Activated CD4-positive, alpha-beta T cell treated with anti-CD3 and anti-CD28 coated beads, Interleukin-2, amount 50 U/mL, for 16 hours (primary cell): ENCODE measurements around the gene ANKS1B.
A peak's percentile ranks its signal among the peaks of the same experiment; 100 is the strongest.

ENCODE experiments used
- DNase-seq: peaks from one replicate; pipeline ENCODE4 v3.0.0-alpha.2; 2020

The ANKS1B gene

DNA sequence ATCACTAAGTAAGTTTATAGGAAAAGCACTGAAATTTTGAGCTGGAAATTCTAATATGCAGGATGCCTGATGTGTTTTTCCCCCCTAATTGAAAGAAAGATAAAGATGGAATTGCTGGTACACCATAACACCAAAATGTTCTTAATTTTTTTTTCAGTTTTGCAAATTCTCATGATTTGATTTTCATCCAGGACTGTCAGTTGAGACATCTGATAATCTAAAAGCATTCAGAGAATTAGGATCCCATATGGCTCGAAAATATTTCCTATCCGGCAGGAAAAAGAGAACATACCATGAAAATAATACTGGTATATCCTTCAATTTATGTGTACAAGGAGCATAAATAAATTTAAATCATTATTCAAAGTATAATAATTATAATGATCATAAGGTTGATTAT lies 887.6 kb downstream of the ANKS1B start:
- no peak for DNase-seq

DNA sequence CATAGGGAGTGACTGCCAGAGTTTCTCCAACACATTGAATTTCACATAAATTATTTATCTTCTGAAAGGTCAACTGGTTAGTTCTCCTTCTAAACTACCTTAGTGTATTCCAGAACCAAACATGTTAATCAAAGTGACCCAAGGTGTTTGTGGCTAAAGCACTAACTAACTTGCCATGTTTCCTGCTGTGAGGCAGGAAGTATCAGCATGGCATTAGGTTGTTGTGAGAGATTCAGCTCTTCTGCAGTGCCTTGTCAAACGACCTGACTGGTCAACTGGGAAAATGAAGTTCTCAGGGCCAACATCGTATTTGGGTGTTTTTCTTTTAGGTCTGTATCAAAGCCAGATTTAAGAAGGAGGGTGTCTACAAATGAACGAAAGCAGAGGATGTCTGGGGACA lies 891.6 kb downstream of the ANKS1B start:
- DNase-seq, result no peak

DNA sequence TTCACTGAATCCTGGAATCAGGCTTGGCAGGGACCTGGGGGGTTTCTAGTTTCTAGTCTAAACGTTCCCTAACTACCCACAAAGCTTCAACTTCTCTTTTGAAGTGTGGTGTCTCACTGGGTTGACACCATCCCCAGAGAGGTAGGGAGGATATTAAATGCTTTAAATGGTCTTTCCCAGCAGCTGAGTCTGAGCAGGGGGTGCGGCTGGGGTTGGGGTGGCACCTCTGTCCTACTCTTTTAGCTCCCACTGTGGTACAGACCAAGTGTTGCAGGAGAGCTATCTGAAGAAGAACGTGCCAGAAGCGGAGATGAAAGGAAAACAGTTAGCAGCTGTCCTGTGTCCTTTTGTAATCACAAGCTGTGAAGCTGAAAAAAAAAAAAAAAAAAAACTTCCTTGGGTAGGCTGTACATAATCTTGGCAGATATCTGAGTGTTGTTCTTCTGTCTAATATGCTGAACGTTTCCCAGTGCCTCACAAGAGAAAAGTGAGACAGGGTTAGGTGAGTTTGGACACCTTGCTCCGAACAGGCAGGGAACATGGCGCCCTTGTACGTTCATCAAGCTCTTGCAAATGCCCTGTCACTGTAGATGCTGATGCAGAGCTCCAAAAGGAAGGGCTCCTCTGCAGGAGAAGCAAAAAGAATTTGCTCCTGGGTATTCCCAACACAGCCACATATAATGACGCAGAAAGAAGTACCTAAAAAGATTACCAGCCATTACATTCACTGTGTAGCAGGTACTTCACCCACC lies 892.5 kb downstream of the ANKS1B start:
- DNase-seq, result no peak

DNA sequence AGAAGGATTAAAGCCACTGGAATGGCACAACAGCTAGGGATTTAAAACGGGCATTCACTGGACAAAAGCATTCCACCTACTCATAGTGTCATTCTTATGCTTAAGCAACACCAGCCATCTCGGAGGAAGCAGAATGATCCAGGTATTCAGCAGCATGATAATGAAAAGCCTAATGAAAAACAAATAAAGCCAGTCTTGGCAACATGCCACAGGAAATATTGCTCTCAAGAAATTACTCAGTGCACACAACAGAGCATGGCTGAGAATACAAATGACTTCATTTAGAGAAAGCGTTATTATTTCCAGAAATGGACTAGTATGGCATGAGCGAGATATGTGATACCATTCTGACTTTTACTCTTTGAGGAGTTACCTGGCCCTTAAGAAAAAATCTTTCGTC lies 897.5 kb downstream of the ANKS1B start:
- DNase-seq, result peak; percentile 14

DNA sequence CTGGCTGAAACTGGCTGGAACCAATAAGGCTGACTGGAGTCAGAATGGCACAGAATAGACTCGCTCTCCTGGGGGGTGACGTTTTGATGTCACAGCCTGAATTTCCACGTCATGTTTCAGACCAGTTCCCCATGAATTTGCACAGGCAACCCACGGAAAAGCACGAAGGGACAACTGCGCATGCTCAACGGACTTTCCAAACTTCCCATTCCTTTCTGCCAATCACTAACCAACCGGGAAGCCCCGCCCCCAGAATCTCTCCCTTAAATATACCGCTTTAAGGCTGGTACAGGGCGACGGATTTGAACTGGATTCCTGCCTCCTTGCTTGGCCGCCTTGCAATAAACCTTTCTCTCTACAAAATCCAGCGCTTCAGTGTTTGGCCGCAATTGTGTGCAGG lies 904.9 kb downstream of the ANKS1B start:
- no peak for DNase-seq

DNA sequence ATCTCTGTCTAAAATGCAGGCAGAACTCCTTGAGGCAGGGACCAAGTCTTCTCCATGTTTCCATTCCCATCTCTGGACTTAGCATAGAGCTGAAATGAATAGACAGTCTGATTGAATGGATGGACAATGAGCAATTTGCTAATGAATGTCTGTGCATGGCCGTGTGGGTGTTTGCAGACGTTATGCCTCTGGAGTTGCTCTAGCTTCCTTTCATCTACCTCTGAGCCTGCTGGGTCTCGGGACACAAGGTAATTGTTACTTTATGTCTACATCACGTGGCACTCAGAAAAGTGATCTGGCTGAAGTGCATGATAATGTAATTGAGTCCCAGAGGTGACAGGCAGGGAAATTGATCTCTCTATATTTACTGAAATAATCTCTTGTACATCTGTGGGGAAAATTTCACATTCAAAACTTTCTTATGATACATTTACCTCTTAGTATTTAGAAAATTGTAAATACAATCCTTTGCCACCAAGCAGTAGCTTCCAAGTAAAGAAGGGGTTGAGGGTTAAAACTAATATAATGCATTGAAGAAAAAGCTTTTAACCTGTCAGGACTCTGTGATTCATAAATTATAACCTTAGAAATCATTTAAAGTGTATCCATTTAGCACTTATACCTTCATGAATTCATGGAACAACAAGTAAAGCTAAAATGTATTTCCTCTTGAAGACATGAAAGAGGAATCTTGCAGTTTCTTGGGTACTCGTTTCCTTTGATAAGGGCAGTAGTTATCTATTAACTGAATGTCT lies 915.6 kb downstream of the ANKS1B start:
- DNase-seq, result no peak

DNA sequence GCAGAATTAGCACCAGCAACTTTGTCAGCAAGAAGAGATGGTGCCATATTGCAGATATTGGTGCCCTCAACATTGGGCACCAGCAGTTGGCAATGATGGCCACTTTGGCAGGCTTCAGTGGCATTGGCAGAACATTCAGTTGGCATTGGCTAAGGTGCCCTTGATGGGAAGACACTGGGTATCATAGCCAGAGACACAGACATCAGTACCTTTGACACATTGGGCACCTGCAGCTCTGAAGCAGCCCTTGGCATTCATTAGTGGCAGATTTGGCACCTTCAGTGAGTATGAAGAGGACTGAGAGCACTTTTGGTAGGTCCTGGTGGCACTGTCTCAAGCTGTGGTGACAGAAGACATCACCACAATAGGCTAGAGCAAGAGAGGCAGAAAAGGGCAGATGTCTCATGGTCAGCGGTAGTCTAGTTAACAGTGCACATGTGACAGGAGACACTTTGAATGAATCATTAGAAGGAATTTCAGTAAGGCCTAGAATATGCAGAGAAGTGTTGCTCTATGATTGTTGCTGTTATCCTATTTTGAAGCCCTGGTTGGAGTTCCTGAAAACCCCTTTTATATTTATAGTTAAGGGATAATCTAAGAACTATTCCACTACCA lies 917.5 kb downstream of the ANKS1B start:
- no peak for DNase-seq

DNA sequence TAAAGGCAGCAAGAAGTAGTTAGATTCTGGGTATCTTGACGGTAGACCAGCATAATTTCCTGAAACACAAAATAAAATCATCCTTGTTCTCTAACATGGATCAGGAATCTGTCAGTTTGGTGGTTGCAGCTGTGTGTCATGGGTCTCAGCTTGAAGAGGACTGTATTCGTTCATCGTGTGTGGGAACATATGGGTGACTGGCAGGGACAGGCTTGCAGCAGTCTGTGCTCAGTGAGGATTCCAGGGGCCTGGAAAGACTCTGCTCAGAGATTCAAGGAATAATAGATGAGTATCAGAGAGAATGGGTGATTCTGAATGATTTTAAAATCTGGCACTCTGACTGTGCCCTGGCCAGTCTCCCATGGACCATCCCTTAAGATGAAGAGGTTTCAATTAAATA lies 918.0 kb downstream of the ANKS1B start:
- no peak for DNase-seq

DNA sequence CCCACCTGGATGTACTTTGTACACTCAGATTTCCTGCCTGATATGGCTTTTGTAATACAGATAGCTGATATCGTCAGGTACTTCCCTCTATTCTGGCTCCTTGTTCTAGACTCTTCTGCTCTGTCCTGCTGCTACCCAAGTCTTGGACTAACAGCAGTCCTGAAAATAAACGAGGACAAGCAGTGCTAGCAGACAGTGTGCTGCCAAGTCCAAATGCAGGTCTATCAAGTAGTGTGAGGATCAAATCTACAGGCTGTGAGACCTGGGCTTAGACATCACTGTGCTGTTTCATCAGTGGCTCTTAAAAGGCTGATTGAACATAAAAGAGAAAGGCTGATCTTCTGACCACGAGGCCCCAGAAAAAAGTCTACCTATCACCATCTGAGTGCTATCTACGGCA lies 921.6 kb downstream of the ANKS1B start:
- DNase-seq, result no peak

DNA sequence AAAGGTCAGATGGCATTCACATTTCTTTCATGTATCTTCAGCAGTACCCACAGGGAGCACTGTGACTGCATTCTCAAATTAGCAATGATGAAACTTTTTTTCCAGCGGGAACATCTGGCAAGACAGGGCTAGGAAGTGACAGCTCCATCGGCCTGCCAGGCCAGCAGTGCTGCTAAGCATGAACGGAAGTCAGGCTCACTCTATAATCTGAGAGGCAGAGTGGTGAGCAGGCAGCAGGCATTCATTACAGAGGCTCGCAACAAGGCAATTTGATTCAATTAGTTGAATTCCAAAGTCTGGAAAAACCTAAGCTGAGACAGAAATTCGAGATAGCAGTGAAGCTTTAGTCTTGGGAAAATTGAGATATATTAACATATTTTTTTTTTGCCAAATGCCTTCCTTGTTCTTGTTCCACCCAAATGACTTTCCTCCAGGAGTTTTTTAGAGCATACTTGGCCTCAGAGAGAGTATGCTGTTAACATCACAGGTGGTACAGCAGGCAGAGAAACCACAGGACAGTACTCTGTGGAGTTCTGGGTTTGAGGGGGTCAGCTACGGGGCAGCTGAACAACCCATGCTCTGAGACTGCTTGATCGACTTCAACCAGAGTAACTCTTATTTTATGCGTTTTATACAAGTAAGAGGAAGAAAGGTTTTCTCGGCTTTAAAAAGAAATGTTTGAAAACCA lies 924.8 kb downstream of the ANKS1B start:
- no peak for DNase-seq

DNA sequence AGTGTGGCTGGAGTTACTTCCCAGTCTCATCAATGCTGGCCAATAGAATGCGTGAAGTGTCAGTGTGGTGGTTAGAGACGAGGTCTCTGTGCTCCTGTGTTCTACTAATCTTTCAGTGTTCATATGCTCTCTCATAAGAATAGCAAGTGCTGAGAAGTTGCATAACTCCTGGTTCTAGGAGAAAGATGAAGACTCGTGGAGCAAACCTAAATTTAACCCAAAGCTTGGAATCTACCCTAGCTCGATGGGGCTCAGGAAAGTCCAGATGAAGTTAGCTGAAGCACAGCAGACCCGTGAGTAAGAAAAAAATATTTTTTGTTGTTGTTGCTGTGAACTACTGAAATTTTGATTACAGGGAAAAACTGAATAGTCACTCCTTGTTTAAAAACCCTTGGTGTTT lies 927.1 kb downstream of the ANKS1B start:
- no peak for DNase-seq

DNA sequence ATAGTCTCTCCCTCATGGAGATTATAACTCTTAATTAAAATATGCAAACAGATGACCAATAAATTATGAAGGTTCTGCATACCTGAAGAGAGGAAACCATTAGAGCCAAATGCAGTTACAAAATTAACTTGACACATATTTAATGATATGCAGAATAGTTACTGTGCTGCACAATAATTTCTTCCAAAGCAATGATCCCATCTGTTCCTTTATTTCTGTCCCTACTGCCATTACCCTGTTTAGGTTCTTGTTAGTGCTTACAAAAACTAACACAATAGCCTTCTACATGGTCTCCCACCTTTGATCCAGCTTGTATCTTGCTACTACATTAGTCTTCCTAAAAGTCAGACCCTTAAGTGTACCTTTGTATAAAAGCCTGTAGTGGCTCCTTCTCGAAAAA lies 928.5 kb downstream of the ANKS1B start:
- DNase-seq, result no peak

DNA sequence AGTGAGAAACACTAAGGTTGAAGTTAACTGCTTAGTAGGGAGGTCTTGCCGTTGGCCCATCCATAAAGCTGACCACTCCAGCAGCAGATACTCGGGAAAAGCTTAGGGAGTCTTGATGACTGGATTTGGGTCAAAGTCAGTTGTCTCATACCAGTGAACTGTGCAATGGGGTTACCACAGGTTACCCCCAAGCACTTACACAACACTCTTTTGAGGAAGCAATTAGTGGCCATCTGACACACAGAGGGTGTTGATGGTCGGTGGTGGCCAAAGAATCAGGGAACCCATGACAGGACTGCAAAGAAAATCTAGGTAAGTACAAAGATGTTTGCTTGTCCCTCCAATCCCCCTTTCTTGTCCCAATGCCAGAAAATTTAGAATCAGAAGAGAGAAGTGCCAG lies 929.4 kb downstream of the ANKS1B start:
- DNase-seq, result no peak

DNA sequence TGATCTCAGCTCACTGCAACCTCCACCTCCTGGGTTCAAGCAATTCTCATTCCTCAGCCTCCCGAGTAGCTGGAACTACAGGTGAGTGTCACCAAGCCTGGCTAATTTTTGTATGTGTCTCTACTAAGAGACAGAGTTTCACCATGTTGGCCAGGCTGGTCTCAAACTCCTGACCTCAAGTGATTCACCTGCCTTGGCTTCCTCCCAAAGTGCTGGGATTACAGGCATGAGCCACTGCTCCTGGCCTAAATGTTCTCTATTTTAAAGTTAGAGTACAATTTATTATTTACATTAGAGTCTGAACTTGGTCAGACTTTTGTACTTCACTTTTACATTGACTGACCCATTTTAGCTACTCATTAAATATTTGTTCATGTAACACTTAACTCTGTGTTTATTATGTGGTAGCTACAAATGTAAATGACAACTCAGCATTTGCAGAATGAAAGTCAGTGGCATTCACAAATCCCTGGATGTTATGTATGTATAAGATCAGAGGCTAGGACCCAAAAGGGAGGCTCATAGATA lies 930.1 kb downstream of the ANKS1B start:
- no peak for DNase-seq

DNA sequence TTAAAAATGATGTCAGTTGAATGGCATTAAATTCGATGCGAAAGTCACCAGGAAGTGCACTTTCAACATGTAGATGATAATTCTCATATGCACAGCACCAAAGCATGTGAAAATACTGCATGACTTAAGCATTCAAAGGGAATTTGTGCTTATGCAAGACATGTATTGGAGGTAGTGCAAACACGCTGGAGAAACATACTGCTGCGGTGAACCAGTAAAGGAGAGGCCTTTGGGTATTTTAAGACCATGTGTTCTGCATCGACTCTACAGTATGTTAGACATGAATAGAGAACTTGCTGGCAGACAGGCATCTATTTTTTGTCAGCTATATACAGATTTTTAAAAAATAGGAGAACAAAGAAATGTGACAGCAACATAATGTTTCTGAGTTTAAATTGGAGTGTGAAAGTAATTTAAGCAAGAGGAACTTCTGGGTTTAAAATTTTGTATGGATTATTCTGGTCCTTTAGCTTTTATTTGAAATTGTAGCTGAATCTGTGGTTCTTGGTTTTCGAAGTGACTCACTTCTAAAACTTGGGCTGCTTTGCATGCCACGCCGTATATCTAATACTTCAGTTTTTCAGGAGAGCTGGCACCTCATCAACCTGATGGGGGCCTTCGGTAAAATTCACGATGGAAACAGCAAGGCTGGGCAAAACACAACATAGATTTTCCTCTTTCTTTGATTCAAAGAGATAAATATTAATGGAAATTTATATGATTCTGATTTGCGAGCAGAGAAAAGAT lies 930.9 kb downstream of the ANKS1B start:
- DNase-seq, result no peak

DNA sequence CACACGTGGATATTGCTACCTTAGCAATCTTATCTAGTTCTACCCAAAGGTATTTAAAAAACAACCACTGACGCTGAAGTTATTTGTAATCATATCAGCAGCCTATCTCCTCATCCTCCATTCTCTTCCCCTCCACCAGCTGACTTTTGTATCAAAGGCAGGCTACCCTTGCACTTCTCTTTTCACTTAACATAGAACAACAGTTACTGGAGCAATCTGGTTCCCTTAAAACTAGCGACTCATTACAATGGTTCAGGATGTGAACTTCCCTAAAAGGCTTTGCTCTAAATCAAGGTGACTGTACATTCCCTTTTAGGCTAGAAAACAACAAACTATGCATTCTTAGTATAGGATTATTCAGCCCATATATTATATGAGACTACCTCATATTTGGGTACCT lies 935.0 kb downstream of the ANKS1B start:
- no peak for DNase-seq

DNA sequence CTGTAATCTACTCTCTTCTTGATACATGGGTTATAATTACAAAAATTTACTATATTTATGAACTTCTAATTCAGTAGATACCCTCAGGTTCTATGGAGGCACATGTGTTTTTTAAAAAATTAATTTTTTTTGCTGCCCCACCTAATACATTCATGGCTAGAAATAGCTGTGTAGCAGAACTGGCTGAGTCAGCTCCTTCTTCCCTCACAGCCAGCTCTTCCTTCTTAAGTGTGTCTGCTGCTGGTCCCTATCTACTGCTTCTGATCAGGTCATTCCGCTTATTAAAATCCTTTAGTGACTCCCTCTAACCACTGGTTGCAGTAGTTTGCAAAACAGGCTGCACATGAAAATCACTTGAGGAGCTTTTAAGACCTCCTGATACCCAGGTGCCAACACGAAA lies 939.6 kb downstream of the ANKS1B start:
- no peak for DNase-seq

DNA sequence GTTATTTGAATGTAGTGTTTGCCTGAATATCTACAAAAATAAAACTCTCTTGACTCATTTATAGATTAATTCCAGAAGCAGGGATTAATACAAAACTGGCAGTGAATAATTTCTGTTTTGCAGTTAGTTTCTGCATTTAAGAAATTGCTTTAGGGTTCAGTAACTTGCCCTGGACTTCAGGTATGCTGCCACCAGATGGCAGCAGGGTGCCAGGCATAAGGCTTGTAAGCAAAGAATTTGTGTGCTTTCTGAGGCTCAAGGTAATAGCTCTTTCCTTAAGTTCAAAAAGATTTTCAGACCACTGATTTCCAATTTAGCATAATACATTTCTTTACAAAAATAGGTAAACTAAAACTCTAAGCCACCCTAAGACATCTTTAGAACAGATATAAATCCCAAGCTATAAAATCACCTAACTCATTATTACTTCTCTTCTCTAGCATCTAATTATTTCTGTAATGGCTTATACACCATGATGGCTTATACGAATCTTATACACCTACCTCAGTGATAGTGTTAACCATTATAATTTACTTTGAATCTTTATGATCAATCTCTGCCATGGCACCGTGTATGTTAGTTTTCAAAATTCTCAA lies 941.3 kb downstream of the ANKS1B start:
- DNase-seq, result peak; percentile 61

DNA sequence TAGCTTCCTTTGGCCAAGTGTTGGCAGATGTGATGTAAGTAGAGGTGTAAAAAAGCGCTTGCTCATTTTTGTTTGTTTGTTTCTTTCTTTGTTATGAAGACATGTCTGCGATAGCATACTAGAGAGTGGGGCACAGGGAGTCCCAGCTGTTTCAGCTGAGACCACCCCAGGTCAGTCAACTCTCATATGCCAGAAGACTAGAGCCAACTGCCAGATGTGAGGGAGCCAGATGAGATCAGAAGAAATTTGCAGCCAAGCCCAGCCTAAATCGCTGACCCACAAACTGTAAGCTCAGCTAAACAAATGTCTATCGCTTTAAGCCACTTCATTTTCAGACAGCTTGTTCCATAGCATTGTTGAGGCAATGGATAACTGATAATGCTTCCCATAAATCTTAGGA lies 942.5 kb downstream of the ANKS1B start:
- no peak for DNase-seq

DNA sequence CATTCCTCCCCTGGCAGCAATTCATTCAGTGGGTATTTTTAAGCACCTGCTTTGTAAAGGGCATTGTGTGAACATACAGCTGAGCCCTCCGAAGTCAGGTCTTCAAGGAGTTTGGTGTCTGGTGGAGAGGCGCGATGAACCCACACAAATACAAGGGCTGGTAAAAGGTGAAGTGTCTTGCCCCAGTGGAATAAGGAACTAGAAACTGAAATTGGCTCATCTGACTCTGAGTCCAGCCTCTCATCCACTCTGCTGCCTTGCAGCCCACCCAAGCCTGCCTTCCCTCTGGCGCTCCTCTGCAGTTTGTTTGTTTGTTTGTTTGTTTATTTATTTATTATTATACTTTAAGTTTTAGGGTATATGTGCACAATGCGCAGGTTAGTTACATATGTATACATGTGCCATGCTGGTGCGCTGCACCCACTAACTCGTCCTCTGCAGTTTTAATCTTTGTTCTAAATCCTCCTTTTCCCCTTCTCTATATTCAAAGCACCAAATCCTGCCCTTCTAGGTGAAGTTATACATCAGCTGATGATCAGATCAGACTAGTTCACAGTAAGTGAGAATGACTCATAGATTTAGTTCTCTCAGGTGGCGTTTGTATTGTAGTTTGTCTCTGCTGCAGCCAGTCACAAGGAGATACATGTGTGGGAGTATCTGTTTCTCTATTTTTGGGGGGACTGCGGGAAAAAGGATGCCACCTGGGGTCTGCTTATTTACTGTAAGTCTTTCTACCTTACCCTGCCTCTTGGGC lies 945.2 kb downstream of the ANKS1B start:
- no peak for DNase-seq

DNA sequence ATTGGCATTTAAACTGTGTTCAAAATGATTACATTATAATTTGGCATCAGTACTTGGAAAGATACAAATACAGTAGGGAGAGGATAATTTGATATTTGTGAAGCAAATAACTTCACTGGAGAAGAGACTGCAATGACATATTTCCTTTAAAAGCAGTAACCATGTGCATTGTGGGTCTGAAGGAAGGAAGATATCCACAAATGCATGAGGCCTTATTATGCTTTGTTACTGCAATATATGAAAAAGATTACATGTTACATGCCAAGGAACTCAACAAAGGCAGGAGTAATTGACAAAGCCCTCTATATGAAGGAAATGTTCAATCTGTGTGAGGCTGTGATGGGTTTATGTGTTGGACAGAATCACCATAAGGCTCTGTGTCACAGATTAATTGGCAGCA lies 948.2 kb downstream of the ANKS1B start:
- DNase-seq, result no peak
